ENCODE results near the gene IGSF23.

IGSF23 gene

DNA sequence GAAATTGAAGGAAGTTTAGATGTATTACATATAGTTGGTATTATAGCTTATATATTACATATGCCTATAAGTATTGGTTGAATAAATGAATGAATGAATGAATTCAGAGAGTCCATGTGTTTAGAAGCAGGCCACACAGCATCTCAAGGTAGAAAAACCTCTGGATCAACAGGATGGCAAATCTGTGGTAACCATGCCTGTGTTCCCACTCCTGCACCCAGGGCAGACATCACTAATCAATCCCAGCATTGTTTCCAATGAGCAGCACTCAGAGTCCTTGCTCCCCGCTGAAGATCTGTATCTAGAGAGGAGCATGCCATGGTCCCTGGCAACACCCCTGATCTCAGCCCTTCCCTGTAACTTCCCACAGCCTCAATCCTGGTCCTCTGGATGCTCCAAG, 58.9 kb downstream of the IGSF23 start:
- TF ChIP-seq, protein P1, sequence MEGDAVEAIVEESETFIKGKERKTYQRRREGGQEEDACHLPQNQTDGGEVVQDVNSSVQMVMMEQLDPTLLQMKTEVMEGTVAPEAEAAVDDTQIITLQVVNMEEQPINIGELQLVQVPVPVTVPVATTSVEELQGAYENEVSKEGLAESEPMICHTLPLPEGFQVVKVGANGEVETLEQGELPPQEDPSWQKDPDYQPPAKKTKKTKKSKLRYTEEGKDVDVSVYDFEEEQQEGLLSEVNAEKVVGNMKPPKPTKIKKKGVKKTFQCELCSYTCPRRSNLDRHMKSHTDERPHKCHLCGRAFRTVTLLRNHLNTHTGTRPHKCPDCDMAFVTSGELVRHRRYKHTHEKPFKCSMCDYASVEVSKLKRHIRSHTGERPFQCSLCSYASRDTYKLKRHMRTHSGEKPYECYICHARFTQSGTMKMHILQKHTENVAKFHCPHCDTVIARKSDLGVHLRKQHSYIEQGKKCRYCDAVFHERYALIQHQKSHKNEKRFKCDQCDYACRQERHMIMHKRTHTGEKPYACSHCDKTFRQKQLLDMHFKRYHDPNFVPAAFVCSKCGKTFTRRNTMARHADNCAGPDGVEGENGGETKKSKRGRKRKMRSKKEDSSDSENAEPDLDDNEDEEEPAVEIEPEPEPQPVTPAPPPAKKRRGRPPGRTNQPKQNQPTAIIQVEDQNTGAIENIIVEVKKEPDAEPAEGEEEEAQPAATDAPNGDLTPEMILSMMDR (conservative IDR thresholded peaks at IDR 0.05) = no peak
- H3K27ac ChIP-seq = no peak overlapping the region

DNA sequence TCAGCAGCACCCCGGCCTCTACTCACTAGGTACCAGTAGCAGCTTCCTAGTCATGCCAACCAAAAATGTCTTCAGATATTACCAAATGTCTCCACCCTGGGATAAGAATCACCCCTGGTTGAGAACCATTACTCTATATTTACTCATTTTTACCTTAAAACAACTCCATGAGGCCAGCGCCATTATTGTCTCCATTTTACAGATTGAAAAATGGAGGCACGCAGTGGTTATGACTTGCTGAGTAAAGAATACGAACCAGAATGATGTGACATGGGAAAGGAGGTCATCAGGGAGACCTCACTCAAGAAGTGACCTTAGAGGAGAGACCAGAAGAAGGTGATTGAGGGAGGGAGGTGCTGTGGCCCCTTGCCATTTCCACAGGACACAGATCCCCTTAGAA, 60.1 kb downstream of the IGSF23 start:
- H3K27ac ChIP-seq = no peak overlapping the region
- TF ChIP-seq, protein P1 (conservative IDR thresholded peaks at IDR 0.05) = no peak

GRCh38 chr19:44675521-44675920, 62.2 kb downstream of the IGSF23 start:
- TF ChIP-seq, protein P1 (conservative IDR thresholded peaks at IDR 0.05) = no peak
- H3K27ac ChIP-seq = no peak overlapping the region

GRCh38 chr19:44677019-44677811, 63.9 kb downstream of the IGSF23 start:
- TF ChIP-seq, protein P1 (conservative IDR thresholded peaks at IDR 0.05) = no peak
- no peak overlapping the region for H3K27ac ChIP-seq

DNA sequence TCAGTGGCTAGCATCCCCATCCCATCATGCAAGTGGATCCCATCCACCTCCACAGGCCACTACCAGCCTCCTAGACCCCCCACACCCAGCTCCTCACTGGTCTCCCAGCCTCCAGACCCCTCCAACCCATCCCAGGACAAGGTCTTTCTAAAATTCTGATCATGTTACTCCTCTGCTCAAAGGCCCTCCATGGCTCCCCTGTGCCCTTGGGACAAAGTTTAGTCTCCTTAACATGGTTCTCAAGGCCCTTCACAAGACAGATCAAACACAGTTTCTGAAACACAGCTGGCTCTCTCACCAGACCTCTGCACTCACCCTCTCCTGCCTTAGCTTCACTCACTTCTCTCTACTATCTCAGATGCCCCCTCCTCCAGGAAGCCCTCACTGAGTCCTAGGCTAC, 67.2 kb downstream of the IGSF23 start:
- TF ChIP-seq, protein P1 (conservative IDR thresholded peaks at IDR 0.05) = no peak
- H3K27ac ChIP-seq = no peak overlapping the region

DNA sequence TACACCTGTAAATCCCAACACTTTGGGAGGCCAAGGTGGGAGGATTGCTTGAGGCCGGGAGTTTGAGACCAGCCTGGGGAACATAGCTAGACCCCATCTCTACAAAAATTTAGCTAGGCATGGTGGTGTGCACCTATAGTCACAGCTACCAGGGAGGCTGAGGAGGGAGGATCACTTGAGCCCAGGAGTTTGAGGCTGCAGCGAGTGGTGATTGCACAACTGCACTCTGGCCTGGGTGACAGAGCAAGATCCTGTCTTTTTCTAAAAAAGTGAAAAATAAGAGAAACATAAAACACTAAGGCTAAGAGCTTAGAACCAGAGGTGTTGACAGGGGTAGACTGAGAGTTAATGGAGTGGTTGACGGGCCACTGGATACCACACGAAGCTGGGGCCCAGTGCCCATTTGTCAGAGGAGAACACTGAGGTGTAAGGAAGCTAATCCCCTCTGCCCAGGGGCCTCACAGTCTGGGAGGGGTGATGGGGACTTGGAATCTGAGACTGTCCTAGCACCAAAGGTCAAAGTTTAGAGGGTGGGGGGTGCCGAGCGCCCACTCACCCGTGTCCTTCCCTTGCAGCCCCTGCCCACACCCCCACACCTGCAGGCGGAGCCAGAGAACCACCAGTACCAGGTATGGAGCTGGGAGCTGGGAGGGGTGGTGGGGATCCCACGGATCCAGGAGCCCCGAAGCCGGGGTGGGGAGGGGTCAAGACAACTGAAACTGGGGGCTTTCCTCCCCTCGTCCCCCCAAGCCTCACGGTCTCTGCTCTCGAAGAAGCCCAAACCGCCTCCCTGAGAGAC, 68.8 kb downstream of the IGSF23 start:
- TF ChIP-seq, protein P1 (conservative IDR thresholded peaks at IDR 0.05) = no peak
- no peak overlapping the region for H3K27ac ChIP-seq

DNA sequence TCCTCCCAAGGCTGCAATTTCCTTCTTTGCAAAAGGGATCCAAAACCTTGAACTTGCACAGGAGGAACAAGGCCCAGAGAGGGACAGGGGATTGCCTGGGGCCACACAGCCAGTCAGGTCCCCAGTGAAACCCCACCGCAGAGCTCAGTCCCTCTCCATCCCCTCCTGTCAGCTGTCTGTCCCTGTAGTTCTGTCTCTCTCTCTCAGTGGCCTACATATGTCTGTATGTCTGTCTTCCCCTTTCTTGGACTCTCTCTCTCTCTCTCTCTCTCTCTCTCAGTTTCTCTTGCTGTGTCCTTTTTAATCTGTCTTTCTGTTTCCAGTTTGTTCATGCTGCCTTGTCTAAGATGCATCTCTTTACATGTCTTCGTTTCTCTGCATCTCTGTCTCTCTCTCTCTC, 69.4 kb downstream of the IGSF23 start:
- no peak overlapping the region; the same call in 1 of the 2 replicates for H3K27ac ChIP-seq
- TF ChIP-seq, protein P1 (conservative IDR thresholded peaks at IDR 0.05) = no peak
